GM23338 (cell line): ENCODE data around the gene SNCB.
A peak's percentile ranks its signal among the peaks of the same experiment; 100 is the strongest.

Source experiments
- CREB1 ChIP-seq: fragments of 250-450 bp; sonication (Bioruptor Pico); IDR thresholded peaks from 2 replicates; pipeline ENCODE4 v1.5.0; 2020; ENCODE audit warnings: low read depth, mild to moderate bottlenecking, moderate library complexity
- TF ChIP-seq, protein P1 (sequence below), 2 experiments: fragments of 200-600 bp in 1 of 2; sonication (generic) in 1 of 2; conservative IDR thresholded peaks; 2 replicates each; pipeline versions ENCODE4 v1.5.1 to v1.6.1; 2016 to 2017; ENCODE audit warnings: antibody characterized with exemption in 2 of 2, low read depth in 2 of 2, mild to moderate bottlenecking in 2 of 2, moderate library complexity in 1 of 2

DNA sequence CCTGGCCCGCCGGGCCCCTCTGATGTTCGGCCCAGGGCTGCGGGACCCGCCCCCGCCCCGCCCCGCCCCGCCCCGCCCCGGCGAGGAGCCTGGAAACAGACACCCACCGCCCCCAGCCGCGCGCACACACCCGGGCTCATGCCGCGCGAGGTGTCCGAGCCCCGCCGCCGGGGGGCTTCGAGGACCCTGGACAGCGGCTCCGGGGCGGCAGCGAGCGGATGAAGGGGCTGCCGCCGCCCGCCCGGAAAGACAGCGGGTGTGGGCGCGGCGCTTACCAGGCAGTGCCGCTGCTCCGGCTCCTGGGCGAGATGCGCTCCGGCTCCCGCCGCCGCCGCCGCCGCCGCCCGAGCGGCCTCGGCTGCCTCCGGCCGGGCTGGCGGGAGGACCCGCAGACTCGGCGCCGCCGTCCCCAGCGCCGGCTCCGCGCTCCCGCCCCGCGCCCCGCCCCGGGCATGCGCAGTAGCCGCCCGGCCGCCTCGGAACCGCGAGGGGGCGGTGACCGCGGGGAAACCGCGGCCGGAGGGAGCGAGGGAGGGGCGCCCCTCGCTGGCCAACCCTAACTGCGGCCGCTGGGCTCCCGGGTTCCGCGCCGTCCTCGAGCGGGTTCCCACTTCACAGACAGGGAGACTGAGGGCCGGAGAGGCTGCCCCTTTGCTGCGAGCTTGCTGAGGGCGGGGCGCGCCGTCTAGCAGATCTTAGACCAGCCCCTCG is 20.5 kb downstream of the SNCB start, which contains the start of gene GPRIN1:
- TF ChIP-seq, protein P1, sequence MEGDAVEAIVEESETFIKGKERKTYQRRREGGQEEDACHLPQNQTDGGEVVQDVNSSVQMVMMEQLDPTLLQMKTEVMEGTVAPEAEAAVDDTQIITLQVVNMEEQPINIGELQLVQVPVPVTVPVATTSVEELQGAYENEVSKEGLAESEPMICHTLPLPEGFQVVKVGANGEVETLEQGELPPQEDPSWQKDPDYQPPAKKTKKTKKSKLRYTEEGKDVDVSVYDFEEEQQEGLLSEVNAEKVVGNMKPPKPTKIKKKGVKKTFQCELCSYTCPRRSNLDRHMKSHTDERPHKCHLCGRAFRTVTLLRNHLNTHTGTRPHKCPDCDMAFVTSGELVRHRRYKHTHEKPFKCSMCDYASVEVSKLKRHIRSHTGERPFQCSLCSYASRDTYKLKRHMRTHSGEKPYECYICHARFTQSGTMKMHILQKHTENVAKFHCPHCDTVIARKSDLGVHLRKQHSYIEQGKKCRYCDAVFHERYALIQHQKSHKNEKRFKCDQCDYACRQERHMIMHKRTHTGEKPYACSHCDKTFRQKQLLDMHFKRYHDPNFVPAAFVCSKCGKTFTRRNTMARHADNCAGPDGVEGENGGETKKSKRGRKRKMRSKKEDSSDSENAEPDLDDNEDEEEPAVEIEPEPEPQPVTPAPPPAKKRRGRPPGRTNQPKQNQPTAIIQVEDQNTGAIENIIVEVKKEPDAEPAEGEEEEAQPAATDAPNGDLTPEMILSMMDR (conservative IDR thresholded peaks at IDR 0.05; ENCODE audit: low read depth in 2 of 2) = peak; percentile 31 to 60
- no peak for TF ChIP-seq CREB1 (CRISPR knock-in tag)
